MCF 10A (cell line): ENCODE measurements around the gene TMEM33. TPM values are rescaled to one million over a fixed set of nuclear protein-coding genes. Genes with fewer than 3 reads are reported as not detected.

Experiments
- BruUV-seq: library from RNA; stranded (reverse); fragments of 400-500 nt; replicated peaks from 2 replicates; lab custom pipeline; 2021; lab: Mats Ljungman, UMichigan
- CTCF ChIA-PET: fragments of 300-600 bp; sonication (Branson Sonifier 250); formaldehyde crosslinking; extraction: SDS; loops from one replicate; lab custom pipeline; 2021; ENCODE audit warnings: antibody characterized with exemption, inconsistent platforms; lab: Yijun Ruan, JAX
- POLR2A ChIA-PET: fragments of 300-600, 350-650 bp; sonication (Branson Sonifier 250); formaldehyde crosslinking; extraction: SDS; loops from one replicate; lab custom pipeline; 2020; ENCODE audit warnings: antibody characterized with exemption, inconsistent platforms; lab: Yijun Ruan, JAX
- DNase-seq: peaks from one replicate; pipeline ENCODE4 v3.0.0-alpha.2; 2018; ENCODE audit not compliant: unreplicated experiment
- H3K27ac Mint-ChIP-seq: one replicate; pipeline ENCODE4 v1.8.0; 2022; ENCODE audit warnings: mild to moderate bottlenecking, low read depth, mixed read lengths; ENCODE audit not compliant: unreplicated experiment
- H3K27me3 Mint-ChIP-seq: one replicate; pipeline ENCODE4 v1.8.0; 2022; ENCODE audit warnings: mixed read lengths; ENCODE audit not compliant: insufficient read depth, unreplicated experiment
- H3K36me3 Mint-ChIP-seq: one replicate; pipeline ENCODE4 v1.8.0; 2022; ENCODE audit warnings: mild to moderate bottlenecking, moderate library complexity, mixed read lengths; ENCODE audit not compliant: insufficient read depth, unreplicated experiment
- H3K4me1 Mint-ChIP-seq: one replicate; pipeline ENCODE4 v1.8.0; 2022; ENCODE audit warnings: mixed read lengths; ENCODE audit not compliant: insufficient read depth, unreplicated experiment
- H3K4me3 Mint-ChIP-seq: one replicate; pipeline ENCODE4 v1.8.0; 2022; ENCODE audit warnings: mild to moderate bottlenecking, moderate library complexity, mixed read lengths; ENCODE audit not compliant: unreplicated experiment
- H3K9me3 Mint-ChIP-seq: one replicate; pipeline ENCODE4 v1.8.0; 2022; ENCODE audit warnings: mixed read lengths; ENCODE audit not compliant: unreplicated experiment
- intact Hi-C: fragments of 100-400 bp; cut with micrococcal nuclease; formaldehyde crosslinking; loops from 2 replicates; pipeline ENCODE4 v1.14.1; 2022
- total RNA-seq: library from RNA; stranded (reverse); gene quantifications from 2 replicates; pipeline ENCODE4 v1.2.3, GENCODE V29; 2022
- TF ChIP-seq, protein P1 (sequence below): fragments of 200-600 bp; IDR thresholded peaks from one replicate; pipeline ENCODE4 v1.8.0; 2022; ENCODE audit warnings: antibody characterized with exemption, mild to moderate bottlenecking; ENCODE audit not compliant: unreplicated experiment

The TMEM33 gene
- total RNA-seq, 1 experiment from 2014 or later = 117 TPM

DNA sequence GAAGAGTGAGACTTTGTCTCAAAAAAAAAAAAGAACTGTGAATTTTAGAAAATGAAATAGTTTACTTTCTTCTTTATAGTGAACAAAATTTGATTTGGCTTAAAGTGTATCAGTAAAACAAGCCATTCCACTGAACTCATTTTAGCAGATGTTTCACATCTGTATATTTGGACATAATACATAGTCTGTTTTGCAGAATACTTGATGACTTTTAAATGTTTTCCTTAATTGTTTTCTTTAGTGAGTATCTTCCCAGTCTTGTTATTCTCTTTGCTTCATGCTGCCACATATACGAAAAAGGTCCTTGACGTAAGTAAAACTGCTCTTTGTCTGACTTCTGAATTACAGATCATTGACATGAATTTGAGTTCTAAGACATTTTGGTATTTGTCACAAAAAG, 8.3 kb downstream of the TMEM33 start:
- CTCF ChIA-PET = no interaction called here
- H3K36me3 Mint-ChIP-seq = peaks cover 91% of the 10 kb centered on the region
- no peak for DNase-seq

DNA sequence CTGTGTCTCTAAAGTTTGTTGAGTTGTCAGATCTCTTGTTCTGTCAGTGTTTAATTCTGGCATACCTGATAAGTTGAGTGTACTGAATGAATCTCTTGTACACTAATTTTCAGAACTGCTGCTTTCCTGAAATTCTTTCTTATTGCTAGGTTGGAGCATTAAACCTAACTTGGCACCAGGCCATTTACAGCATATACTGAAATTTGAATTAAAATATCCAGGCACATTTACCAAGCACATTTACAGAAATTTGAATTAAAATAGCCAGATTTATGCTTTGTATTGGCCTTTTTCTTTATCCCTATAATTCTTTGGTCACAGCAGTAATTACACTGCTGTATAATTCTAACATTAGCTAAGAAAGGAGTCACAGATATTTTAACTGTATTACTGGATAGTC, 8.9 kb downstream of the TMEM33 start:
- ChIA-PET CTCF (interaction anchor here (0.6 kb wide), 1 partner anchor 57 kb away, joined by 3 read pairs; no protein-coding TSS in a partner anchor), POLR2A (interaction anchor here (1.5 to 1.6 kb wide), 3 partner anchors 9 to 57 kb away, joined by 3 to 13 read pairs (median 5); partner anchors contain the start of gene TMEM33)
- DNase-seq = no peak
- TF ChIP-seq, protein P1, sequence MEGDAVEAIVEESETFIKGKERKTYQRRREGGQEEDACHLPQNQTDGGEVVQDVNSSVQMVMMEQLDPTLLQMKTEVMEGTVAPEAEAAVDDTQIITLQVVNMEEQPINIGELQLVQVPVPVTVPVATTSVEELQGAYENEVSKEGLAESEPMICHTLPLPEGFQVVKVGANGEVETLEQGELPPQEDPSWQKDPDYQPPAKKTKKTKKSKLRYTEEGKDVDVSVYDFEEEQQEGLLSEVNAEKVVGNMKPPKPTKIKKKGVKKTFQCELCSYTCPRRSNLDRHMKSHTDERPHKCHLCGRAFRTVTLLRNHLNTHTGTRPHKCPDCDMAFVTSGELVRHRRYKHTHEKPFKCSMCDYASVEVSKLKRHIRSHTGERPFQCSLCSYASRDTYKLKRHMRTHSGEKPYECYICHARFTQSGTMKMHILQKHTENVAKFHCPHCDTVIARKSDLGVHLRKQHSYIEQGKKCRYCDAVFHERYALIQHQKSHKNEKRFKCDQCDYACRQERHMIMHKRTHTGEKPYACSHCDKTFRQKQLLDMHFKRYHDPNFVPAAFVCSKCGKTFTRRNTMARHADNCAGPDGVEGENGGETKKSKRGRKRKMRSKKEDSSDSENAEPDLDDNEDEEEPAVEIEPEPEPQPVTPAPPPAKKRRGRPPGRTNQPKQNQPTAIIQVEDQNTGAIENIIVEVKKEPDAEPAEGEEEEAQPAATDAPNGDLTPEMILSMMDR = no peak
- H3K36me3 Mint-ChIP-seq = peaks cover 93% of the 10 kb centered on the region
- intact Hi-C loops = no loop called here
- H3K4me1 Mint-ChIP-seq = peaks cover 9% of the 10 kb centered on the region
- BruUV-seq = no TSS peak
- H3K4me3 Mint-ChIP-seq = no peak overlapping the region
- H3K27ac Mint-ChIP-seq = no peak overlapping the region
- no peaks in the 10 kb centered on the region for H3K9me3 Mint-ChIP-seq
- no peaks in the 10 kb centered on the region for H3K27me3 Mint-ChIP-seq

More for the DNA sequence above, 8.3 kb downstream of the TMEM33 start:
- Mint-ChIP-seq H3K9me3 (no peaks in the 10 kb centered on the region), H3K4me1 (peaks cover 14% of the 10 kb centered on the region), H3K4me3 (no peak overlapping the region), H3K27ac (no peak overlapping the region), H3K27me3 (no peaks in the 10 kb centered on the region)
- no TSS peak for BruUV-seq
- TF ChIP-seq, protein P1 = no peak
- intact Hi-C loops = no loop called here
- POLR2A ChIA-PET = no interaction called here

DNA sequence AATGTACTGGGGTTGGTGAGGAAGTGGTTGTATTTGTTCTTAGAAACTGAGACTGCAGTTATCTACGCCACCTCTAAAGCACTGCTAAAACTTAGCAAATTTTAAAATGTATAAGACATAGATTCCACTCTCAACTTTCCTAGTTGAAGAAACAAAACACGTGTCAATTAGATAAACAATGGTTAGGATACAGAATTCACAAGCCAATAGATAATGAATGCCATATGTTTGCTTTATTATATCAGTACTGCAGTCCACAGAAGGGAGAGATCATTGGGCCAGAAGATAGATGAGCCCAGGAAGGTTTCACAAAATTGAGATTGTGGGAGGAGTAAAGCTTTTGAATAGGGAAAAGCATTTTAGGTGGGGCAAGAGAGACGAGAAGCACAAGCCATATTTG, 14.3 kb downstream of the TMEM33 start:
- Mint-ChIP-seq H3K36me3 (peaks cover 89% of the 10 kb centered on the region), H3K27me3 (no peaks in the 10 kb centered on the region), H3K4me3 (no peak overlapping the region), H3K9me3 (no peaks in the 10 kb centered on the region), H3K27ac (peak overlapping the region; percentile 5), H3K4me1 (peaks cover 13% of the 10 kb centered on the region)
- intact Hi-C loops = no loop called here
- TF ChIP-seq, protein P1 = no peak
- POLR2A ChIA-PET = interaction anchor here (1.4 to 6.0 kb wide), 2 partner anchors 12 to 41 kb away, joined by 5 to 69 read pairs; partner anchors contain the start of genes SLC30A9 and TMEM33
- CTCF ChIA-PET = no interaction called here
- BruUV-seq = no TSS peak
- no peak for DNase-seq

DNA sequence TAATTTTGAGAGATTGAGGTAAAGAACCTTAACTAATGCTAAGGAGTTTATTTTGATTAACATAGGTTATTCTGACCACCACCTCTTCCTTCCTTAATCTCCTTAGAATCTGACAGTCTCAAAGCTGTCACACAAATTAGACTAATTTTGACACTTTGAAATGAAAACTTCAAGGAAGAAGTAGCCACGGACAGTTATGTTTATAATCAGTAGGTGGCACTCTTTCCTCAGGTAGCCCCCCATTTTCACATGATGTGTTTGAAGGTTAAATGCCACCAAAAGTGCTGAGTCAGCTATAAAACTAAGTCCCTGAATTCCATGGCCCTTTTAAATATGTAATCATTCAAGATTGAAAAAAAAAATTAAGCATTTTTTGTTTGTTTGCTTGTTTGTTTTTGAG, 22.4 kb downstream of the TMEM33 start:
- ChIA-PET CTCF (interaction anchor here (0.6 to 0.7 kb wide), 4 partner anchors 56 to 667 kb away, joined by 3 to 4 read pairs (median 3); no protein-coding TSS in a partner anchor), POLR2A (interaction anchor here (0.6 to 1.9 kb wide), 5 partner anchors 10 to 550 kb away, joined by 3 to 7 read pairs (median 4); partner anchors contain the start of gene TMEM33)
- no peak overlapping the region for H3K27ac Mint-ChIP-seq
- peaks cover under 1% of the 10 kb centered on the region for H3K4me1 Mint-ChIP-seq
- TF ChIP-seq, protein P1 = peak; percentile 24
- intact Hi-C loops = no loop called here
- H3K9me3 Mint-ChIP-seq = no peaks in the 10 kb centered on the region
- peaks cover 60% of the 10 kb centered on the region for H3K36me3 Mint-ChIP-seq
- no peaks in the 10 kb centered on the region for H3K27me3 Mint-ChIP-seq
- no peak overlapping the region for H3K4me3 Mint-ChIP-seq
- DNase-seq = peak; percentile 38
- no TSS peak for BruUV-seq
